Activated effector memory CD4-positive, alpha-beta T cell treated with anti-CD3 and anti-CD28 coated beads, Interleukin-2, amount 50 U/mL, for 16 hours (primary cell): Measurements from ENCODE around the gene LAMP2.

Source experiments
- DNase-seq: peaks from one replicate; pipeline ENCODE4 v3.0.0-alpha.2; 2020

The LAMP2 gene

GRCh38 chrX:120453985-120454384 lies 15.1 kb downstream of the LAMP2 start:
- no peak for DNase-seq

- DNase-seq: no peak
These were observed 17.0 kb downstream of the LAMP2 start for GRCh38 chrX:120452131-120452530.

- DNase-seq: no peak
These were observed 18.9 kb downstream of the LAMP2 start for GRCh38 chrX:120450163-120450562.

GRCh38 chrX:120446498-120446897 lies 22.6 kb downstream of the LAMP2 start:
- DNase-seq: no peak

- DNase-seq: no peak
These were observed 29.2 kb downstream of the LAMP2 start for GRCh38 chrX:120439921-120440320.

GRCh38 chrX:120429776-120430540 lies 39.1 kb downstream of the LAMP2 start:
- DNase-seq: no peak

GRCh38 chrX:120428309-120428708 lies 40.8 kb downstream of the LAMP2 start:
- no peak for DNase-seq

- DNase-seq: no peak
These were observed 42.5 kb downstream of the LAMP2 start for GRCh38 chrX:120426599-120426998.

GRCh38 chrX:120419463-120419862 lies 49.6 kb downstream of the LAMP2 start:
- DNase-seq: no peak

GRCh38 chrX:120408168-120408567 lies 60.9 kb downstream of the LAMP2 start:
- no peak for DNase-seq

GRCh38 chrX:120406638-120407037 lies 62.5 kb downstream of the LAMP2 start:
- DNase-seq: no peak

- DNase-seq: no peak
These were observed 66.7 kb downstream of the LAMP2 start for GRCh38 chrX:120402369-120402768.

GRCh38 chrX:120401301-120401700 lies 67.8 kb downstream of the LAMP2 start:
- DNase-seq: no peak

- DNase-seq: no peak
These were observed 88.4 kb downstream of the LAMP2 start for GRCh38 chrX:120380699-120381098.

GRCh38 chrX:120379937-120380681 lies 89.0 kb downstream of the LAMP2 start:
- DNase-seq: no peak

- DNase-seq: no peak
These were observed 90.5 kb downstream of the LAMP2 start for GRCh38 chrX:120378570-120378969.
